ENCODE measurements around the gene FAM90A1. TPM values are rescaled to one million over a fixed set of nuclear protein-coding genes. Genes with fewer than 3 reads are reported as not detected.
"Not testable (repeated sequence)": the region's sequence is repeated elsewhere in the genome, so short reads cannot be mapped to it uniquely, and the experiment has no call there.

The FAM90A1 gene, protein sequence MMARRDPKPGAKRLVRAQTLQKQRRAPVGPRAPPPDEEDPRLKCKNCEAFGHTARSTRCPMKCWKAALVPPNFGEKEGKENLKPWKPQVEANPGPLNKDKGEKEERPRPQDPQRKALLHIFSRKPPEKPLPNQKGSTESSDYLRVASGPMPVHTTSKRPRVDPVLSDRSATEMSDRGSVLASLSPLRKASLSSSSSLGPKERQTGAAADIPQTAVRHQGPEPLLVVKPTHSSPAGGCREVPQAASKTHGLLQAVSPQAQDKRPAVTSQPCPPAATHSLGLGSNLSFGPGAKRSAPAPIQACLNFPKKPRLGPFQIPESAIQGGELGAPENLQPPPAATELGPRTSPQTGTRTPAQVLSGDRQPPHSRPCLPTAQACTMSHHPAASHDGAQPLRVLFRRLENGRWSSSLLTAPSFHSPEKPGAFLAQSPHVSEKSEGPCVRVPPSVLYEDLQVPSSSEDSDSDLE
- total RNA-seq (2014; rRNA removed; shearing (Covaris generic)) = 0.04 TPM in 1 of 2 replicates, not detected in the other

DNA sequence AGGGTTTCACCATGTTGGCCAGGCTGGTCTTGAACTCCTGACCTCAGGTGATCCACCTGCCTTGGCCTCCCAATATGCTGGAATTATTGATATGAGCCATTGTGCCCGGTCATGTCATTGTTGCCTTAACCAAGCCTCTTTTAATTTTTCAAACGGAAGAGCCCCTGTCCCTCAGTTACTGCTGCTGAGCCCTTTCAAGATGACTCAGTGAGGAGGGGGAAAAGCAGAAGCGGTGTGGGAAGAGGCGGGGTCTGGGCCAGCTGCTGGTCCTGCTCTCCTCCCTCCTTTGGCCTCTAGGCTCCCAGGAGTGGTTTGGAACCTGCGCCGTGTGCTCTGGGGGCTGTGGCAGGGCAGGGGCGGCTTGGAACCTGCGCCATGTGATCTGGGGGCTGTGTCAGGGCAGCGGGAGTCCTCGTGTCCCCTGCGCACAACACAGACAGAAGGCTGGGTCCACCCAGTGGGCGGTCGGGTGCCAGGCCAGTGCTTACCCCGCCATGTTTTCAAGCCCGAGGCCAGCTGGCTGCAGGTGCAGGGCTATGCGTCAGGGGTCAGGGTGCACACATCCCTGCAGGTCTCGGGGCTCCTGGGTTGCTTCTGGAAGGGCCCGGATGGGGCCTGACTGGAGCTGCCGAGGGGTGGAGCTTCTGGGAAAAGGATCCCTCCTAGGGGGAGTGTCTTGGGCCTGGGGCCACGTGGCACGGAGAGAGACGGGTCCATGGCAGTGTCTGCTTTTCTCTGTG lies at the start of gene FAM90A1:
FAM90A1 (minus strand) TSS at position 627 of the 740 bp plus-strand sequence. CDS start 2,786 bp downstream, outside the sequence.
- not testable (repeated sequence) for H3K4me3 ChIP-seq; H3K27ac ChIP-seq; H3K4me1 ChIP-seq; DNase-seq; H3K36me3 ChIP-seq; H3K9me3 ChIP-seq (replicated peaks); H3K27me3 ChIP-seq

DNA sequence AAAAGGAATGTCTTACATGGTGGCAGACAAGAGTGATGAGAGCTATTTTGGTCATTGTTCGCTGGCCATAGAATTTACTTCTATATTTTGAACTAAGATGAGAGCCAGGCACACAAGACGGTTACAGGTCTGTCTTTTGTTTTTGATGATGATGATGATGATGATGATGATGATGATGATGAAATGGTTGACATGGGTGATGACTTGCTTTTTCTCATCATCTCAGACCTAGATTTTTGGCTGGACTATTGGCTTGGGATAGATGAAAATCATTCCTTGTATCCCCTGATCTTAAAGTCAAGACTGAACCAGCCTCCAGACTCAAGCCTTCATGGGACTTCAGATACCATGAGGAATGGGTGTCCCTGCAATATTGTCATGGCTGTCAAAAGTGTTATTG lies 49.0 kb upstream of the FAM90A1 start:
- not testable (repeated sequence) for H3K27me3 ChIP-seq; H3K4me3 ChIP-seq; H3K4me1 ChIP-seq; H3K36me3 ChIP-seq; H3K9me3 ChIP-seq (replicated peaks); DNase-seq; H3K27ac ChIP-seq

DNA sequence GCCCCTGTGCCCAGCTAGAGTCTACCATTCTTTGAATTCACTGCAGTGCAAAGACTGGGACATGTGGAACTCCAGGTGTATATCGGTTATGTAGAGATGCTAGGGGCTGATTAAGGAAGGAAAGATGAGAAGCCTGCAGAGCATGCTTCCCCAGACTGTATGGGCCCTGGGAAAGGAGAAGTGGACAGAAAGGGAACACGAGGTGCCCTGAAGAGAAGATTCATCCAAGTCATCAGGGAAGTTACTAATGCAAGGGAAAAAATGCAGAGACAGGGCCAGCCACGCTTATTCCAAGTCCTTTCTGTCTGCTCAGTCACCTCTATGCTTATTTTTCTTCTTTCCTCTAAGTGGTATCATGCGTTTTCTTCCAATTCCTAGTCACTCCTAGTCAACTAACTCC lies 39.3 kb upstream of the FAM90A1 start:
- DNase-seq; H3K27ac ChIP-seq; H3K4me3 ChIP-seq; H3K4me1 ChIP-seq; H3K36me3 ChIP-seq; H3K9me3 ChIP-seq (replicated peaks); H3K27me3 ChIP-seq: not testable (repeated sequence)

GRCh38 chr12:8264236-8264635 lies 36.8 kb upstream of the FAM90A1 start:
- H3K36me3 ChIP-seq; H3K4me3 ChIP-seq; H3K27me3 ChIP-seq; H3K27ac ChIP-seq; H3K4me1 ChIP-seq; DNase-seq; H3K9me3 ChIP-seq (replicated peaks): not testable (repeated sequence)

DNA sequence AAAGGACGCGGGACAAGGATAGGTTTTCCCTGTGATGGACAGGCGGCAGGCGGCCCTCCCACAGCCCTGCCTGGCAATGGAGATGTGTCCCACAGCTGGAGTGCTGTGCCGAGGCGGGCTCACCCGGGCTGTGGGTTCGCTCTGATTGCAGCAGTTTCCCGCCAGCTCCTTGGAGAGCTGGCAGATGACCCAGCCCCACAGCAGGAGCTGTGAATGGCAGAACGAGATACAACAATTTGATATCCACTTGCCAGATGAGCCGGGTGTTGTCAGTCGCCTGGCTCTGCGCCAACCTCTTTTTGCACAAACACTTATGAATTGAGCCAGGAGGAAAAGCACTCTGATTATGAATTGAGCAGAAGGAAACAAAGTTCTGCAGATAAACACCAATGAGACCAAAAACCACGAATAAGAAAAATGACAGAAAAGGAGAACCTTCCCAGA lies 33.7 kb upstream of the FAM90A1 start:
- H3K36me3 ChIP-seq; H3K4me3 ChIP-seq; H3K9me3 ChIP-seq (replicated peaks); H3K27ac ChIP-seq; H3K4me1 ChIP-seq; H3K27me3 ChIP-seq: not testable (repeated sequence)
- DNase-seq = peak; percentile 60 to 72

DNA sequence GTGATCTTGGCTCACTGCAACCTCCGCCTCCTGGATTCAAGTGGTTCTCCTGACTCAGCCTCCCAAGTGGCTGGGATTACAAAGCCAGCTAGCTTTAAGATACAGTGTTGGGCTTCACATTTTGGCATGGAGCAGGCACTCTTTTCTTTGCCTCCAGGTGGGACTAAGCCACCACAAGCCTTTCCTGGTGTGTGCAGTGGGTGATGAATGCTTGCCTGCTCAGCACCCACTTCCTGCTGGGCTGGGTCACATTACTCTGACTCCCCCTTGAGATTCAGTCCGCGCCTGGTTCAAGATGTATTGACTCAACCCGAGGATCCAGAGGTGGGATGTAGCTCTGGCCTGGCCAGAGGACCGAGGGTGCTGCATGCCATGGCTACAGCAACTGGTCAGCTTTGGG lies 28.9 kb upstream of the FAM90A1 start:
- not testable (repeated sequence) for H3K27ac ChIP-seq; H3K36me3 ChIP-seq; DNase-seq; H3K9me3 ChIP-seq (replicated peaks); H3K4me3 ChIP-seq; H3K4me1 ChIP-seq; H3K27me3 ChIP-seq

GRCh38 chr12:8254705-8255104 lies 27.3 kb upstream of the FAM90A1 start:
- not testable (repeated sequence) for H3K27ac ChIP-seq; DNase-seq; H3K36me3 ChIP-seq; H3K9me3 ChIP-seq (replicated peaks); H3K4me3 ChIP-seq; H3K4me1 ChIP-seq; H3K27me3 ChIP-seq

DNA sequence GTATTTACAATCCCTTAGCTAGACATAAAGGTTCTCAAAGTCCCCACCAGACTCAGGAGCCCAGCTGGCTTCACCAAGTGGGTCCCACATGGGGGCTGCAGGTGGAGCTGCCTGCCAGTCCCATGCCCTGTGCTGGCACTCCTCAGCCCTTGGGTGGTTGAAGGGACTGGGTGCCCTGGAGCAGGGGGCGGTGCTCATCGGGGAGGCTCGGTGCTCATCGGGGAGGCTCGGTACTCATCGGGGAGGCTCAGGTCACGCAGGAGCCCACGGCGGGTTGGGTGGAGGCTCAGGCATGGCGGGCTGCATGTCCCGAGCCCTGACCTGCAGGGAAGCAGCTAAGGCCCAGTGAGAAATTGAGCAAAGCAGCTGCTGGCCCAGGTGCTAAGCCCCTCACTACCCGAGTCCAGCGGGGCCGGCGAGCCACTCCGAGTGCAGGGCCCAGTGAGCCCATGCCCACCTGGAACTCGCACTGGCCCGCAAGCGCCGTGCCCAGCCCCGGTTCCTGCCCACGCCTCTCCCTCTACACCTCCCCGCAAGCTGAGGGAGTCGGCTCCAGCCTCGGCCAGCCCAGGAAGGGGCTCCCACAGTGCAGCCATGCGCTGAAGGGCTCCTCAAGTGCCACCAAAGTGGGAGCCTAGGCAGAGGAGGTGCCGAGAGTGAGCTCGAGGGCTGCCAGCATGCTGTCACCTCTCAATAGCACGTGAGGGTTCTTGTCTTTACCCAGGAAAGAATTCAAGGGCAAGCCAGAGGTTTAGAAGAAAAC lies 24.8 kb upstream of the FAM90A1 start:
- not testable (repeated sequence) for H3K4me3 ChIP-seq; H3K9me3 ChIP-seq (replicated peaks); H3K27me3 ChIP-seq; H3K27ac ChIP-seq; DNase-seq; H3K36me3 ChIP-seq; H3K4me1 ChIP-seq

DNA sequence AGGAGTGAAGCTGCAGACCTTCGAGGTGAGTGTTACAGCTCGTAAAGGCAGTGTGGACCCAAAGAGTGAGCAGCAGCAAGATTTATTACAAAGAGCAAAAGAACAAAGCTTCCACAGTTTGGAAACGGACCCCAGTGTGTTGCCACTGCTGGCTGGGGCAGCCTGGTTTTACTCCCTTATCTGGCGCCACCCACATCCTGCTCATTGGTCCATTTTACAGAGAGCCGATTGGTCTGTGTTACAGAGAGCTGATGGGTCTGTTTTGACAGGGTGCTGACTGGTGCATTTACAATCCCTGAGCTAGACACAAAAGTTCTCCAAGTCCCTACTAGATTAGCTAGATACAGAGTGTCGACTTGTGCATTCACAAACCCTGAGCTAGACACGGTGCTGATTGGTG lies 24.2 kb upstream of the FAM90A1 start:
- not testable (repeated sequence) for H3K4me1 ChIP-seq; DNase-seq; H3K9me3 ChIP-seq (replicated peaks); H3K27ac ChIP-seq; H3K27me3 ChIP-seq; H3K36me3 ChIP-seq; H3K4me3 ChIP-seq

- H3K27ac ChIP-seq = not testable (repeated sequence)
Observed at GRCh38 chr12:8246941-8247535, 19.6 kb upstream of the FAM90A1 start.

DNA sequence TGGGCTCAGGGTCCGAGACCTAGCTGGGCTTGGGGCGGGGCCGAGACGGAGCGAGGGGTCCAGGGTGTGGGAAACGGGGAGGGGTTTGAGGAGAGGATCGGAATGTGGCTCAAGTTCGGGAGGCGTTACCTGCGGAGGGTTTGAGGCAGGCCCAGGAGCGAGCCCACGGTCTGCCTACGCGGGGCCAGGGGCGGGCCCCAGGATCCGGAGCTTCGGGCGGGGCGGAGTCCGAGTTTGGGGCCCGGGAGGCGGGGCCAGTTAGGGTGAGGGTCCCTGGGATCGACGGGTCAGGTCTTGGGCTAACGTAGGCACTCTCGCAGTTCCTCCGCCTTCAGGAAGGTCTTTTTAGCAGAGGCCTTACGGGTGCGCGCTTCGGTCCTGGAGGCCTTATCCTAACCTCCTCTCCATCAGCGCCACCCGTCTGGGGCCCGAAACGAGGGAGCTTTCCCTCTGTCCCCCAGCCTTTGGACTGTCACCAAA lies 16.3 kb upstream of the FAM90A1 start:
- not testable (repeated sequence) for H3K4me1 ChIP-seq; H3K27ac ChIP-seq; H3K36me3 ChIP-seq; H3K27me3 ChIP-seq; H3K9me3 ChIP-seq (replicated peaks); DNase-seq
- peak overlapping the region; percentile 62 for H3K4me3 ChIP-seq

More at GRCh38 chr12:8246941-8247535, 19.6 kb upstream of the FAM90A1 start:
- H3K4me3 ChIP-seq; H3K27me3 ChIP-seq; DNase-seq; H3K9me3 ChIP-seq (replicated peaks); H3K4me1 ChIP-seq; H3K36me3 ChIP-seq: not testable (repeated sequence)

- H3K9me3 ChIP-seq (replicated peaks); H3K27me3 ChIP-seq; H3K27ac ChIP-seq; H3K36me3 ChIP-seq; H3K4me1 ChIP-seq: not testable (repeated sequence)
- DNase-seq = peak; percentile 94
- H3K4me3 ChIP-seq = peak overlapping the region; percentile 62
Observed at GRCh38 chr12:8242880-8243681, 15.7 kb upstream of the FAM90A1 start.

DNA sequence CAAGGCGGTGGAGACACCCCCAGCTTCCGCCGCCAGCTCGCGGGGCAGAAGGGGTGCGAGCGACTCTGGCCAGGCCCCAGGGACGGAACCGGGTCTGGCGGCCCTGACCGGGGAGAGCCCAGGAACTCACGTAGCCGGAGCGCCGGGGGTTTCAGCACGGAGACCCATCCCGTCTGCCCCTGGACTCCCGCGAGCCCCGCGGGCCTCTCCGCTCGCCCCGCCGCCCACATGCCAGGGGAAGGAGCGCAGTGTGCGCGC lies 15.1 kb upstream of the FAM90A1 start:
- not testable (repeated sequence) for DNase-seq

GRCh38 chr12:8241917-8242621 lies 14.7 kb upstream of the FAM90A1 start:
- DNase-seq = peak; percentile 25 to 30
- not testable (repeated sequence) for H3K27ac ChIP-seq; H3K27me3 ChIP-seq; H3K9me3 ChIP-seq (replicated peaks); H3K4me1 ChIP-seq; H3K36me3 ChIP-seq
- peak overlapping the region; percentile 62 for H3K4me3 ChIP-seq

More for the DNA sequence above, 15.1 kb upstream of the FAM90A1 start:
- H3K4me3 ChIP-seq = peak overlapping the region; percentile 62
- H3K4me1 ChIP-seq; H3K36me3 ChIP-seq; H3K27me3 ChIP-seq; H3K27ac ChIP-seq; H3K9me3 ChIP-seq (replicated peaks): not testable (repeated sequence)

All from SJCRH30 (cell line).